ENCODE measurements around the gene HOXD8. TPM values are rescaled to one million over a fixed set of nuclear protein-coding genes. Genes with fewer than 3 reads are reported as not detected.
A peak's percentile ranks its signal among the peaks of the same experiment; 100 is the strongest.

The HOXD8 gene
- total RNA-seq, 1 donor from 2014 or later, result not detected

- TF ChIP-seq EZH2 (IDR thresholded peaks at IDR 0.05; ENCODE audit: insufficient read depth, low read length) (peak; percentile 65), CTCF (IDR thresholded peaks at IDR 0.05; ENCODE audit: insufficient read depth, low read depth, low read length) (no peak)
- Histone ChIP-seq H3K4me1 (ENCODE audit: insufficient read depth, low read length) (peaks cover 3% of the 10 kb centered on the region), H3K27me3 (ENCODE audit: insufficient read depth, low read length) (peaks cover 94% of the 10 kb centered on the region), H2AFZ (ENCODE audit: low read depth, low read length) (no peak overlapping the region), H3K79me2 (ENCODE audit: insufficient read depth, low read length) (no peaks in the 10 kb centered on the region), H3K9me3 (ENCODE audit: insufficient read depth, low read depth, low read length) (peaks cover 3% of the 10 kb centered on the region), H3K27ac (ENCODE audit: low read depth, low read length) (no peak overlapping the region), H3K4me3 (ENCODE audit: insufficient read depth, low read depth, low read length) (no peak overlapping the region), H4K20me1 (ENCODE audit: insufficient read depth, low read length) (peaks cover 20% of the 10 kb centered on the region), H3K4me2 (ENCODE audit: low read length) (no peak overlapping the region), H3K36me3 (ENCODE audit: insufficient read depth, low read length) (no peaks in the 10 kb centered on the region), H3K9ac (ENCODE audit: low read length) (no peak overlapping the region)
- Mint-ChIP-seq H3K9me3 (ENCODE audit: unreplicated experiment) (peaks cover 38% of the 10 kb centered on the region), H3K4me3 (ENCODE audit: unreplicated experiment) (no peak overlapping the region), H3K36me3 (ENCODE audit: low read depth, unreplicated experiment) (peaks cover 6% of the 10 kb centered on the region), H3K27ac (ENCODE audit: unreplicated experiment) (peak overlapping the region; percentile 7), H3K27me3 (ENCODE audit: low read depth, unreplicated experiment) (peaks cover 81% of the 10 kb centered on the region), H3K4me1 (ENCODE audit: low read depth, unreplicated experiment) (peaks cover 5% of the 10 kb centered on the region)
- no peak for DNase-seq (ENCODE audit: low read depth)
- no peak for FAIRE-seq
Observed at GRCh38 chr2:176082824-176083751, 46.4 kb upstream of the HOXD8 start.

- no peak within 1 kb of the TSS for H2AFZ ChIP-seq (ENCODE audit: low read depth, low read length)
- H3K27ac ChIP-seq (ENCODE audit: low read depth, low read length), result no peak within 1 kb of the TSS
- H3K4me2 ChIP-seq (ENCODE audit: low read length), result no peak within 1 kb of the TSS
- H3K4me1 Mint-ChIP-seq (ENCODE audit: low read depth, unreplicated experiment), result peaks cover 5% of the 10 kb centered on the region
- DNase-seq (ENCODE audit: low read depth) (no peak), FAIRE-seq (no peak)
- H4K20me1 ChIP-seq (ENCODE audit: insufficient read depth, low read length), result peaks cover 20% of the 10 kb centered on the region
- peaks cover 3% of the 10 kb centered on the region for H3K9me3 ChIP-seq (ENCODE audit: insufficient read depth, low read depth, low read length)
- no peak within 1 kb of the TSS for H3K4me3 Mint-ChIP-seq (ENCODE audit: unreplicated experiment)
- no peaks in the 10 kb centered on the region for H3K79me2 ChIP-seq (ENCODE audit: insufficient read depth, low read length)
- TF ChIP-seq EZH2 (IDR thresholded peaks at IDR 0.05; ENCODE audit: insufficient read depth, low read length), result no peak
- no peak for TF ChIP-seq CTCF (IDR thresholded peaks at IDR 0.05; ENCODE audit: insufficient read depth, low read depth, low read length)
- H3K36me3 Mint-ChIP-seq (ENCODE audit: low read depth, unreplicated experiment), result peaks cover 6% of the 10 kb centered on the region
- H3K27me3 ChIP-seq (ENCODE audit: insufficient read depth, low read length), result peaks cover 93% of the 10 kb centered on the region
- no peak within 1 kb of the TSS for H3K9ac ChIP-seq (ENCODE audit: low read length)
- H3K4me1 ChIP-seq (ENCODE audit: insufficient read depth, low read length), result peaks cover 3% of the 10 kb centered on the region
- peak within 1 kb of the TSS; percentile 41 for H3K27ac Mint-ChIP-seq (ENCODE audit: unreplicated experiment)
- H3K36me3 ChIP-seq (ENCODE audit: insufficient read depth, low read length), result no peaks in the 10 kb centered on the region
- H3K4me3 ChIP-seq (ENCODE audit: insufficient read depth, low read depth, low read length), result no peak within 1 kb of the TSS
- H3K9me3 Mint-ChIP-seq (ENCODE audit: unreplicated experiment), result peaks cover 39% of the 10 kb centered on the region
- peaks cover 81% of the 10 kb centered on the region for H3K27me3 Mint-ChIP-seq (ENCODE audit: low read depth, unreplicated experiment)
Observed at GRCh38 chr2:176083796-176084261, 45.7 kb upstream of the HOXD8 start, which contains the start of gene EVX2. Gene EVX2 (minus strand): TSS chr2:176083962. CDS start chr2:176083776, 186 bp downstream.
